ENCODE results near the gene TTYH1. TPM values are rescaled to one million over a fixed set of nuclear protein-coding genes. Genes with fewer than 3 reads are reported as not detected.
"Not testable (repeated sequence)": the region's sequence is repeated elsewhere in the genome, so short reads cannot be mapped to it uniquely, and the experiment has no call there.

TTYH1 gene
- 0.05 and 0.21 TPM in 2 replicates for polyA plus RNA-seq (2012; rRNA removed)
- 0.06 TPM in 1 of 2 replicates, not detected in the other for polyA plus RNA-seq (2012; cell fraction: cytosol; rRNA removed)
- polyA plus RNA-seq (2012; cell fraction: nucleus; rRNA removed), result 0.10 and 0.28 TPM in 2 replicates

- Histone ChIP-seq H3K4me1 (ENCODE audit: control insufficient read depth in 1 of 2, insufficient read depth in 2 of 2, low read depth in 1 of 2, low read length in 1 of 2) (no peaks in the 10 kb centered on the region), H2AFZ (ENCODE audit: low read depth) (no peak within 1 kb of the TSS), H3F3A (replicated peaks; ENCODE audit: insufficient read depth) (peaks cover 5% of the 10 kb centered on the region), H3K4me2 (no peak within 1 kb of the TSS), H4K20me1 (ENCODE audit: insufficient read depth) (no peaks in the 10 kb centered on the region), H3K4me3 (ENCODE audit: low read depth in 2 of 2, low read length in 1 of 2) (no peak within 1 kb of the TSS), H3K27ac (ENCODE audit: low read depth in 2 of 2, low read length in 1 of 2) (no peak within 1 kb of the TSS), H3K9ac (no peak within 1 kb of the TSS), H3K36me3 (replicated peaks in 1 of 2; ENCODE audit: control insufficient read depth in 1 of 2, insufficient read depth in 2 of 2, low read length in 1 of 2) (no peaks in the 10 kb centered on the region), H3K9me2 (no peaks in the 10 kb centered on the region), H3K9me3 (no peaks in the 10 kb centered on the region), H3K79me2 (ENCODE audit: insufficient read depth) (no peaks in the 10 kb centered on the region), H3K27me3 (ENCODE audit: insufficient read depth) (peaks cover 50% of the 10 kb centered on the region)
- ChIA-PET CTCF (interaction anchor here (0.6 to 2.2 kb wide), 5 partner anchors 10 to 622 kb away, joined by 3 to 8 read pairs (median 4); no protein-coding TSS in a partner anchor), POLR2A (no interaction called here)
- TF ChIP-seq CTCF (IDR thresholded peaks at IDR 0.05) (peak; percentile 33), MAX (IDR thresholded peaks at IDR 0.05; ENCODE audit: low read depth) (no peak)
- DNase-seq, result peak; percentile 88
- WGBS (ENCODE audit: low lambda C conversion rate), result 9% methylated on average over 9 of the region's 68 CpGs
These were observed at the start of gene TTYH1 for GRCh38 chr19:54415208-54415900. Gene TTYH1 (plus strand): TSS chr19:54415464. CDS start chr19:54415553, 89 bp downstream.

- CTCF ChIA-PET, result interaction anchor here (2.0 kb wide), 1 partner anchor 25 kb away, joined by 6 read pairs; no protein-coding TSS in a partner anchor
- not testable (repeated sequence) for H3K9ac ChIP-seq
These were observed 49.5 kb upstream of the TTYH1 start for GRCh38 chr19:54365798-54366197.

GRCh38 chr19:54366811-54367210, 48.5 kb upstream of the TTYH1 start:
- no peaks in the 10 kb centered on the region for H3K79me2 ChIP-seq (ENCODE audit: insufficient read depth)
- no peaks in the 10 kb centered on the region for H3F3A ChIP-seq (replicated peaks; ENCODE audit: insufficient read depth)
- no peaks in the 10 kb centered on the region for H4K20me1 ChIP-seq (ENCODE audit: insufficient read depth)
- H3K4me1 ChIP-seq (ENCODE audit: control insufficient read depth in 1 of 2, insufficient read depth in 2 of 2, low read depth in 1 of 2, low read length in 1 of 2), result no peaks in the 10 kb centered on the region
- H3K36me3 ChIP-seq (replicated peaks in 1 of 2; ENCODE audit: control insufficient read depth in 1 of 2, insufficient read depth in 2 of 2, low read length in 1 of 2), result no peaks in the 10 kb centered on the region
- DNase-seq, result no peak
- no peak overlapping the region for H2AFZ ChIP-seq (ENCODE audit: low read depth)
- no peak overlapping the region for H3K27ac ChIP-seq (ENCODE audit: low read depth in 2 of 2, low read length in 1 of 2)
- no peak overlapping the region for H3K9ac ChIP-seq
- ChIA-PET POLR2A (no interaction called here), CTCF (no interaction called here)
- H3K4me2 ChIP-seq, result no peak overlapping the region
- H3K27me3 ChIP-seq (ENCODE audit: insufficient read depth), result peaks cover 54% of the 10 kb centered on the region; the same call in 1 of the 2 replicates
- no peaks in the 10 kb centered on the region for H3K9me2 ChIP-seq
- H3K4me3 ChIP-seq (ENCODE audit: low read depth in 2 of 2, low read length in 1 of 2), result no peak overlapping the region
- no peaks in the 10 kb centered on the region for H3K9me3 ChIP-seq
- no peak for TF ChIP-seq TAF1 (IDR thresholded peaks at IDR 0.05; ENCODE audit: borderline replicate concordance, low read depth, low read length)
- TF ChIP-seq FOXM1 (IDR thresholded peaks at IDR 0.05; ENCODE audit: low read depth), result no peak
- TF ChIP-seq USF2 (IDR thresholded peaks at IDR 0.05; ENCODE audit: borderline replicate concordance, low read depth, low read length), result no peak
- 3% methylated on average over 6 of the region's 6 CpGs for WGBS (ENCODE audit: low lambda C conversion rate)

More at GRCh38 chr19:54365798-54366197, 49.5 kb upstream of the TTYH1 start:
- H3K79me2 ChIP-seq (ENCODE audit: insufficient read depth); H3K9me2 ChIP-seq; H3K36me3 ChIP-seq (replicated peaks in 1 of 2; ENCODE audit: control insufficient read depth in 1 of 2, insufficient read depth in 2 of 2, low read length in 1 of 2); H3F3A ChIP-seq (replicated peaks; ENCODE audit: insufficient read depth); DNase-seq; H3K4me1 ChIP-seq (ENCODE audit: control insufficient read depth in 1 of 2, insufficient read depth in 2 of 2, low read depth in 1 of 2, low read length in 1 of 2); POLR2A ChIA-PET; H2AFZ ChIP-seq (ENCODE audit: low read depth); H3K4me2 ChIP-seq; H3K4me3 ChIP-seq (ENCODE audit: low read depth in 2 of 2, low read length in 1 of 2); H3K9me3 ChIP-seq; H4K20me1 ChIP-seq (ENCODE audit: insufficient read depth); H3K27ac ChIP-seq (ENCODE audit: low read depth in 2 of 2, low read length in 1 of 2): not testable (repeated sequence)
- H3K27me3 ChIP-seq (ENCODE audit: insufficient read depth), result peaks cover 54% of the 10 kb centered on the region; the same call in 1 of the 2 replicates
- 9% methylated on average over 13 of the region's 13 CpGs for WGBS (ENCODE audit: low lambda C conversion rate)

All from SK-N-SH (cell line).